Heart left ventricle (tissue), 13 donors: Measurements from ENCODE around the gene PAX6.

Source experiments
- POLR2A ChIP-seq, 2 donors: fragments of 450-650 bp; IDR thresholded peaks; one replicate each; pipeline ENCODE4 v1.6.1; 2017; ENCODE audit warnings: antibody characterized with exemption in 2 of 2, mild to moderate bottlenecking in 2 of 2, moderate library complexity in 2 of 2
- TF ChIP-seq, protein P1 (sequence below), 12 donors: fragments of 200-600 bp; sonication (generic) in 4 of 12; IDR thresholded peaks; one replicate each; pipeline versions ENCODE4 v1.5.0 to v1.8.0; 2018 to 2022; ENCODE audit warnings: antibody characterized with exemption in 12 of 12, mild to moderate bottlenecking in 5 of 12
- donor health status: ischemic (EF 13 %, LVEDD 7.1; RV severe dilation, severe dysfunction).
- donor health status: DM: no; HTN: yes; CAD: no.
- donor health status: DM: no; HTN: no; CAD: no.
- donor health status: ischemic (EF 25% LVEDD 6.9; RV normal size, moderate dysfunction).
- donor health status: ischemic (EF 25% LVEDD 5.7; RV mildly dilated, moderate dysfunction).
- donor health status: ischemic (EF 35%, LVEDD 5.7; RV mildly dilated, moderate dysfunction).
- donor health status: nonischemic (EF 11% LVEDD 7.7; RV severe dilation, severe dysfunction).
- donor health status: DM: yes; HTN: yes; CAD: no.
- donor health status: PGD.
- donor health status: ischemic (EF 29% LVEDD 5.4; RV normal size, mild dysfunction).
- donor health status: nonischemic (EF 23%, LVEDD 6.1; RV moderate dilation, normal function).

DNA sequence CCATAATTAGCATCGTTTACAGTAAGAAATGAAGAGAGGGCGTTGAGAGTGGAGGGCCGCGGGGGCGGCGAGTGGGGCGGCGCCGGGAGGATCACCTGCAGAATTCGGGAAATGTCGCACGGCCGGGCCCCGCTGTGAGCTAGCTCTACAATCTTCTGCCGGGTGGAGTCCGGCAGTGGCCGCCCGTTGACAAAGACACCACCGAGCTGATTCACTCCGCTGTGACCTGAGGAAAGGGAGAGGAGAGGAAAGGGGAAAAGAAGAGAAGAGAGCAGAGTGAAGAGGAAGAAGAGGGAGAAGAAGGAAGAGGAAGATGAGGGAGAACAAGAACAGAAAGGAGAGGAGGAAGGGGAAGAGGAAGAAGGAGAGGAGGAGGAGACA is 8.5 kb downstream of the PAX6 start:
- TF ChIP-seq, protein P1, sequence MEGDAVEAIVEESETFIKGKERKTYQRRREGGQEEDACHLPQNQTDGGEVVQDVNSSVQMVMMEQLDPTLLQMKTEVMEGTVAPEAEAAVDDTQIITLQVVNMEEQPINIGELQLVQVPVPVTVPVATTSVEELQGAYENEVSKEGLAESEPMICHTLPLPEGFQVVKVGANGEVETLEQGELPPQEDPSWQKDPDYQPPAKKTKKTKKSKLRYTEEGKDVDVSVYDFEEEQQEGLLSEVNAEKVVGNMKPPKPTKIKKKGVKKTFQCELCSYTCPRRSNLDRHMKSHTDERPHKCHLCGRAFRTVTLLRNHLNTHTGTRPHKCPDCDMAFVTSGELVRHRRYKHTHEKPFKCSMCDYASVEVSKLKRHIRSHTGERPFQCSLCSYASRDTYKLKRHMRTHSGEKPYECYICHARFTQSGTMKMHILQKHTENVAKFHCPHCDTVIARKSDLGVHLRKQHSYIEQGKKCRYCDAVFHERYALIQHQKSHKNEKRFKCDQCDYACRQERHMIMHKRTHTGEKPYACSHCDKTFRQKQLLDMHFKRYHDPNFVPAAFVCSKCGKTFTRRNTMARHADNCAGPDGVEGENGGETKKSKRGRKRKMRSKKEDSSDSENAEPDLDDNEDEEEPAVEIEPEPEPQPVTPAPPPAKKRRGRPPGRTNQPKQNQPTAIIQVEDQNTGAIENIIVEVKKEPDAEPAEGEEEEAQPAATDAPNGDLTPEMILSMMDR (IDR thresholded peaks at IDR 0.05), result no peak
- no peak for TF ChIP-seq POLR2A (IDR thresholded peaks at IDR 0.05)
